Osteoblast (primary cell): ENCODE results near the gene AP5Z1. TPM values are rescaled to one million over a fixed set of nuclear protein-coding genes. Genes with fewer than 3 reads are reported as not detected.

Experiments
- DNase-seq: peaks from one replicate; pipeline ENCODE4 v3.0.0; 2011; ENCODE audit warnings: low spot score, mixed read lengths; ENCODE audit not compliant: insufficient read length; ENCODE audit errors: missing footprints
- H2AFZ ChIP-seq: 2 replicates; pipeline ENCODE4 v1.6.0; 2011; ENCODE audit warnings: mild to moderate bottlenecking, low read length
- H3K27ac ChIP-seq: 2 replicates; pipeline ENCODE4 v1.5.1; 2011; ENCODE audit warnings: mild to moderate bottlenecking, low read depth, low read length, moderate library complexity
- H3K27me3 ChIP-seq: 2 replicates; pipeline ENCODE4 v1.6.0; 2012; ENCODE audit warnings: mild to moderate bottlenecking, control low read depth, inconsistent platforms, low read length, moderate library complexity; ENCODE audit not compliant: insufficient read depth
- H3K36me3 ChIP-seq: 2 replicates; pipeline ENCODE4 v1.5.1; 2011; ENCODE audit warnings: mild to moderate bottlenecking, low read length, control low read depth, moderate library complexity; ENCODE audit not compliant: insufficient read depth
- H3K4me1 ChIP-seq: 2 replicates; pipeline ENCODE4 v1.5.1; 2011; ENCODE audit warnings: mild to moderate bottlenecking, low read length, control low read depth, moderate library complexity; ENCODE audit not compliant: insufficient read depth
- H3K4me2 ChIP-seq: 2 replicates; pipeline ENCODE4 v1.6.0; 2011; ENCODE audit warnings: mild to moderate bottlenecking, low read length; ENCODE audit not compliant: insufficient read depth
- H3K4me3 ChIP-seq: fragments of 200-600 bp; sonication (generic); 3 replicates; pipeline ENCODE4 v1.5.1; 2012; ENCODE audit warnings: mild to moderate bottlenecking, low read length, inconsistent platforms; ENCODE audit not compliant: insufficient read depth
- H3K79me2 ChIP-seq: 2 replicates; pipeline ENCODE4 v1.6.0; 2012; ENCODE audit warnings: mild to moderate bottlenecking, low read length, control low read depth, inconsistent platforms; ENCODE audit not compliant: insufficient read depth
- H3K9me3 ChIP-seq: 2 replicates; pipeline ENCODE4 v1.5.1; 2011; ENCODE audit warnings: low read depth, low read length, control low read depth
- H4K20me1 ChIP-seq: 2 replicates; pipeline ENCODE4 v1.6.0; 2012; ENCODE audit warnings: mild to moderate bottlenecking, low read length, control low read depth; ENCODE audit not compliant: insufficient read depth
- total RNA-seq: library from RNA; depleted of rRNA; stranded (reverse); fragments of >200 nt; gene quantifications from 2 replicates; pipeline ENCODE4 v1.2.3, GENCODE V29; 2012
- TF ChIP-seq, protein P1 (sequence below): IDR thresholded peaks from 2 replicates; pipeline ENCODE4 v1.5.1; 2011; ENCODE audit warnings: mild to moderate bottlenecking, low read depth, low read length, moderate library complexity; ENCODE audit errors: extremely low read depth

Gene AP5Z1, protein sequence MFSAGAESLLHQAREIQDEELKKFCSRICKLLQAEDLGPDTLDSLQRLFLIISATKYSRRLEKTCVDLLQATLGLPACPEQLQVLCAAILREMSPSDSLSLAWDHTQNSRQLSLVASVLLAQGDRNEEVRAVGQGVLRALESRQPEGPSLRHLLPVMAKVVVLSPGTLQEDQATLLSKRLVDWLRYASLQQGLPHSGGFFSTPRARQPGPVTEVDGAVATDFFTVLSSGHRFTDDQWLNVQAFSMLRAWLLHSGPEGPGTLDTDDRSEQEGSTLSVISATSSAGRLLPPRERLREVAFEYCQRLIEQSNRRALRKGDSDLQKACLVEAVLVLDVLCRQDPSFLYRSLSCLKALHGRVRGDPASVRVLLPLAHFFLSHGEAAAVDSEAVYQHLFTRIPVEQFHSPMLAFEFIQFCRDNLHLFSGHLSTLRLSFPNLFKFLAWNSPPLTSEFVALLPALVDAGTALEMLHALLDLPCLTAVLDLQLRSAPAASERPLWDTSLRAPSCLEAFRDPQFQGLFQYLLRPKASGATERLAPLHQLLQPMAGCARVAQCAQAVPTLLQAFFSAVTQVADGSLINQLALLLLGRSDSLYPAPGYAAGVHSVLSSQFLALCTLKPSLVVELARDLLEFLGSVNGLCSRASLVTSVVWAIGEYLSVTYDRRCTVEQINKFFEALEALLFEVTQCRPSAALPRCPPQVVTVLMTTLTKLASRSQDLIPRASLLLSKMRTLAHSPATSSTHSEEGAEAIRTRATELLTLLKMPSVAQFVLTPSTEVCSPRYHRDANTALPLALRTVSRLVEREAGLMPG
- total RNA-seq, result 63.9 and 73.1 TPM in 2 replicates

DNA sequence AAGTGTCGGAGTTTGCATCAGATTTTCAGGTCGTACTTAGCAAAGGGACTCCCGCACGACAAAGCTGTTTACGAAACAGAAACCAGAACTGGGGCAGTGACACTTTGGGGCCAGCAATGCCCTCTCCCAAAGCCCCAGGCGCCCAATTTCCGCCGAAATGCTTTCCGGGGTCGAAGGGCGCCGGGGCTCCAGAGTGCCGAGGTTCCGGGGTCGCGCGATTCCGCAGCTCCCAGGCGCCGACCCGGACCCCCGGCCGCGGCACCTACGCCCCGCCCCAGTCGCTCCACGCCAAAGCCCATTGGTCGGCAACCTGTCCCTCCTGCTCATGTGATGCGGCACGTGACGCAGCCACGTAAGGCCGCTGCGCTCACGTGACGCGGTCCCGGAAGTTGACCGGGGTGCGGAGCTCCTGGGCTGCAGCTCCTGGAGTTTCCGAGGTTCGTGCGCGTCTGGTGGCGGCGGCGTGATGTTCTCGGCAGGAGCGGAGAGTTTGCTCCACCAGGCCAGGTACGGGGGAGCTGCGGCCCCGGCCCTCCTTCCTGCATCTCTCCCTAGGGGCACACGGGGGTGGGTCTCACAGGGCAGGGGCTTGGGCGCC, at the start of gene AP5Z1:
AP5Z1 (plus strand) TSS at position 374 of the 598 bp plus-strand sequence; CDS start at position 467, 93 bp downstream.
- Histone ChIP-seq H3K4me2 (peak within 1 kb of the TSS; percentile 93), H3K4me1 (peaks cover 16% of the 10 kb centered on the region), H2AFZ (peak within 1 kb of the TSS; percentile 91), H3K36me3 (peaks cover 17% of the 10 kb centered on the region), H4K20me1 (peaks cover 15% of the 10 kb centered on the region), H3K9me3 (no peaks in the 10 kb centered on the region), H3K79me2 (peaks cover 39% of the 10 kb centered on the region), H3K27me3 (no peaks in the 10 kb centered on the region), H3K4me3 (peak within 1 kb of the TSS; percentile 94), H3K27ac (peak within 1 kb of the TSS; percentile 95)
- TF ChIP-seq, protein P1, sequence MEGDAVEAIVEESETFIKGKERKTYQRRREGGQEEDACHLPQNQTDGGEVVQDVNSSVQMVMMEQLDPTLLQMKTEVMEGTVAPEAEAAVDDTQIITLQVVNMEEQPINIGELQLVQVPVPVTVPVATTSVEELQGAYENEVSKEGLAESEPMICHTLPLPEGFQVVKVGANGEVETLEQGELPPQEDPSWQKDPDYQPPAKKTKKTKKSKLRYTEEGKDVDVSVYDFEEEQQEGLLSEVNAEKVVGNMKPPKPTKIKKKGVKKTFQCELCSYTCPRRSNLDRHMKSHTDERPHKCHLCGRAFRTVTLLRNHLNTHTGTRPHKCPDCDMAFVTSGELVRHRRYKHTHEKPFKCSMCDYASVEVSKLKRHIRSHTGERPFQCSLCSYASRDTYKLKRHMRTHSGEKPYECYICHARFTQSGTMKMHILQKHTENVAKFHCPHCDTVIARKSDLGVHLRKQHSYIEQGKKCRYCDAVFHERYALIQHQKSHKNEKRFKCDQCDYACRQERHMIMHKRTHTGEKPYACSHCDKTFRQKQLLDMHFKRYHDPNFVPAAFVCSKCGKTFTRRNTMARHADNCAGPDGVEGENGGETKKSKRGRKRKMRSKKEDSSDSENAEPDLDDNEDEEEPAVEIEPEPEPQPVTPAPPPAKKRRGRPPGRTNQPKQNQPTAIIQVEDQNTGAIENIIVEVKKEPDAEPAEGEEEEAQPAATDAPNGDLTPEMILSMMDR, result no peak
- peak; percentile 100 for DNase-seq

DNA sequence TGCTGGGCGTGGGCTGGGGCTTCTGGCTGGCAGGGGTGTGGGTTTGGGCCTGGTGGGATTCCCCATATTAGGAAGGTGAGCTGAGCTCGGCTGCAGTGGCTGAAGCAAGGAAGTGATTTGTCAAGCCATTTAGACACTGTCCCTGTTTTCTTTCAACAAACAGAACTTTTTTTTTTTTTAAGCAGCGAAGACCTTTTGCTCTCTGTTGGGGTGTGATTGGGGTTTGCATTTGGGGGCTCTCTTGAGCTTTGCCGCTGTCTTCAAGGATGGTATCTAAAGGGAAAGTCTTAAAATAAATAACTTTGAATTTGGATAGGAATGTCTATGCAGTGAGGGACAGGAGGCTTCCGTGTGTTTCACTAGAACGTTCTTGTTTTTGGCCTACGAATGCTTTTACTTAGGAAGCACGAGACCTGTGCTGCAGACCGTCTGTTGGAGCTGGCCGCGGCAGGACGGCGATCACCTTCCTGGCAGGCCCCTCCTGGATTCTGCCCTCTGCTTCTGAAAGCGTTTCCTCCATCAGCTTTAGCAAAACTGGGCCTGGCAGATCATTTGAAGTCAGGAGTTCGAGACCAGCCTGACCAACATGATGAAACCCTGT, 49.5 kb upstream of the AP5Z1 start:
- Histone ChIP-seq H2AFZ (no peak overlapping the region), H3K27ac (peak overlapping the region; percentile 85), H3K9me3 (no peaks in the 10 kb centered on the region), H3K79me2 (peaks cover 66% of the 10 kb centered on the region), H4K20me1 (peaks cover 25% of the 10 kb centered on the region), H3K27me3 (no peaks in the 10 kb centered on the region), H3K4me1 (peaks cover 9% of the 10 kb centered on the region), H3K4me2 (peak overlapping the region; percentile 85), H3K4me3 (peak overlapping the region; percentile 80), H3K36me3 (no peaks in the 10 kb centered on the region)
- TF ChIP-seq, protein P1, result no peak
- DNase-seq, result peak; percentile 73

DNA sequence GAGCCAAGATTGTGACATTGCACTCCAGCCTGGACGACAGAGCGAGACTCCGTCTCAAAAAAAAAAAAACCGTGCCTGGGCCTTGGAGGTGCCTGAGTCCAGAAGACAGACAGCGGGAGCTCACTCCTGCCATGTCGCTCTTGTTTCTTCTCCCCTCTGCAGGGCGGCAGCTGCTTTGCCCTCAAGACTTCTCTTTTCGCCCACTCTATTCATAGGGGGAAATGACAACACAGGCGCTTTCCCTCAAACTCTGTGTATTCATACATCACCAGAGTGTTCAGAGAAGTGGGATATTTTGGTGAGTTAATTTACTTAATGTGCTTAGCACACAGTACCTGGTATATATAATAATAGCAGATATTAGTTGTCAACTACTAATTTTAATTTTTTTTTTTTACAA, 48.9 kb upstream of the AP5Z1 start:
- H3K27ac ChIP-seq, result no peak overlapping the region
- H2AFZ ChIP-seq, result no peak overlapping the region
- no peaks in the 10 kb centered on the region for H3K9me3 ChIP-seq
- peaks cover 22% of the 10 kb centered on the region for H4K20me1 ChIP-seq
- TF ChIP-seq, protein P1, result no peak
- H3K4me2 ChIP-seq, result no peak overlapping the region
- peaks cover 62% of the 10 kb centered on the region for H3K79me2 ChIP-seq
- H3K36me3 ChIP-seq, result no peaks in the 10 kb centered on the region
- no peak overlapping the region for H3K4me3 ChIP-seq
- peak; percentile 14 for DNase-seq
- H3K4me1 ChIP-seq, result peaks cover 9% of the 10 kb centered on the region
- H3K27me3 ChIP-seq, result no peaks in the 10 kb centered on the region
